ENCODE data around the gene CIBAR2.

The CIBAR2 gene

DNA sequence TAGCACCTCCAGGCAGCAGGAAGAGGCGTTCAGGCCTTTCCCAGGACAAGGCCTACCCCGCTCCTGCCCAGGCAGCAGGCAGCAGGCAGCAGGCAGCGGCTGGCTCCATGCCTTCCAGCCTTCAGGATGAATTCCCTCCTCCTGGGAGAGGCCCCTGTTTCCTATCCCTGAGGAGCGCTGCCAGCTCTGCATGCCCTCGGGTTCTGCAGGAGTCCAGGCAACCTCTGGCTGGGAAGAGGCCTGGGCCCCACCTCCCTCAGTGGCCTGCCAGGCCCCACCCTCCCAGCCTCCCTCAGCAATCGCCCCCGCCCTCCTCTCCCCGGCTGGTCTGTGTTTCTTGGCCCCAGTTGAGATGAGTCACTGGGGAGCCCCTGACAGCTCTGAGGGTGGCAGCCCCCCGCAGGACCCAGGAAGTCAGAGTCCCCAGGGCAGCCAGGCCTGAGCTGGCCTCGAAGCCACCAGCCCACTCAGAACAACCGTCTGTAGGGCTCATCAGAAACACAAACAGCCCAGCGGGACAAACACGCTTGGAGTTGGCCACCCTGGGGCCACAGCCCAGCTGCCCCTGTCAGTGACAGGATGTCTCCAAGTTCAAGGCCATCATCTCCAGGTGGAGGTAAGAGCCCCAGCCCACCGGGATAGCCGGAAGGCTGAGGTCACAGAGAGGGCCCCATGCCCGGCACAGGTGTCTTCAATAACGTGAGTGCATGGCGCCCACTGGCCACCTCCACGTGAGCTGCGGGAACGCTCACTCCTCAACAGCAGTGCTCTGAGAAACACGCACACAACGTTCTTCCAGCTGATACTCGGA, 39.5 kb upstream of the CIBAR2 start:
- Histone ChIP-seq H3K4me3 (ENCODE audit: low read length) (no peak overlapping the region), H3K36me3 (ENCODE audit: control insufficient read depth, low read depth, low read length) (no peaks in the 10 kb centered on the region), H3K9ac (ENCODE audit: low read length) (no peak overlapping the region), H3K9me3 (ENCODE audit: control insufficient read depth, low read depth, low read length) (no peaks in the 10 kb centered on the region), H3K4me1 (ENCODE audit: control insufficient read depth, low read depth, low read length) (no peaks in the 10 kb centered on the region), H3K27ac (ENCODE audit: low read length) (no peak overlapping the region), H3K27me3 (ENCODE audit: control insufficient read depth, insufficient read depth, low read length) (no peaks in the 10 kb centered on the region)

DNA sequence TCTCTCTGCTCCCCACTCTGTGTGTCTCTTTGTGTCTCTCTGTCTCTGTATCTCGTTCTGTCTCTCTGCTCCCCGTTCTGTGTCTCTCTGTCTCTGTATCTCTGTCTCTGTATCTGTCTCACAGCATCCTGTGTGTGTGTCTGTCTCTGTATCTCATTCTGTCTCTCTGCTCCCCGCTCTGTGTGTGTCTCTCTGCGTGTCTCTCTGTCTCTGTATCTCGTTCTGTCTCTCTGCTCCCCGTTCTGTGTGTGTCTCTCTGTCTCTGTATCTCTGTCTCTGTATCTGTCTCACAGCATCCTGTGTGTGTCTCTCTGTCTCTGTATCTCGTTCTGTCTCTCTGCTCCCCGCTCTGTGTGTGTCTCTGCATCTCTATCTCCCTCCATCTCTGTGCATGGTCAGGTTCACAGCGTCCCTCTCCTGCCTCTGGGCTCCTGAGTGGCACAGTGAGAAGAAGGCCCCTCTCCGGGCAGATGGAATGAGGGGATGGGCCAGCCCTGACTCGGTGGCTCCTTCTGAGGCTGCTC, 38.9 kb upstream of the CIBAR2 start:
- no peaks in the 10 kb centered on the region for H3K9me3 ChIP-seq (ENCODE audit: control insufficient read depth, low read depth, low read length)
- H3K27me3 ChIP-seq (ENCODE audit: control insufficient read depth, insufficient read depth, low read length), result no peaks in the 10 kb centered on the region
- H3K27ac ChIP-seq (ENCODE audit: low read length), result no peak overlapping the region
- no peak overlapping the region for H3K4me3 ChIP-seq (ENCODE audit: low read length)
- H3K9ac ChIP-seq (ENCODE audit: low read length), result no peak overlapping the region
- H3K4me1 ChIP-seq (ENCODE audit: control insufficient read depth, low read depth, low read length), result no peaks in the 10 kb centered on the region
- H3K36me3 ChIP-seq (ENCODE audit: control insufficient read depth, low read depth, low read length), result no peaks in the 10 kb centered on the region

GRCh38 chr16:85150331-85150940, 38.2 kb upstream of the CIBAR2 start:
- Histone ChIP-seq H3K9me3 (ENCODE audit: control insufficient read depth, low read depth, low read length) (no peaks in the 10 kb centered on the region), H3K36me3 (ENCODE audit: control insufficient read depth, low read depth, low read length) (no peaks in the 10 kb centered on the region), H3K4me1 (ENCODE audit: control insufficient read depth, low read depth, low read length) (no peaks in the 10 kb centered on the region), H3K9ac (ENCODE audit: low read length) (no peak overlapping the region), H3K27me3 (ENCODE audit: control insufficient read depth, insufficient read depth, low read length) (no peaks in the 10 kb centered on the region), H3K4me3 (ENCODE audit: low read length) (no peak overlapping the region), H3K27ac (ENCODE audit: low read length) (no peak overlapping the region)

GRCh38 chr16:85149776-85150175, 37.5 kb upstream of the CIBAR2 start:
- H3K4me3 ChIP-seq (ENCODE audit: low read length), result no peak overlapping the region
- no peaks in the 10 kb centered on the region for H3K27me3 ChIP-seq (ENCODE audit: control insufficient read depth, insufficient read depth, low read length)
- H3K4me1 ChIP-seq (ENCODE audit: control insufficient read depth, low read depth, low read length), result no peaks in the 10 kb centered on the region
- H3K9ac ChIP-seq (ENCODE audit: low read length), result no peak overlapping the region
- H3K27ac ChIP-seq (ENCODE audit: low read length), result no peak overlapping the region
- no peaks in the 10 kb centered on the region for H3K36me3 ChIP-seq (ENCODE audit: control insufficient read depth, low read depth, low read length)
- no peaks in the 10 kb centered on the region for H3K9me3 ChIP-seq (ENCODE audit: control insufficient read depth, low read depth, low read length)

GRCh38 chr16:85148931-85149330, 36.7 kb upstream of the CIBAR2 start:
- Histone ChIP-seq H3K4me3 (ENCODE audit: low read length) (no peak overlapping the region), H3K36me3 (ENCODE audit: control insufficient read depth, low read depth, low read length) (no peaks in the 10 kb centered on the region), H3K27me3 (ENCODE audit: control insufficient read depth, insufficient read depth, low read length) (no peaks in the 10 kb centered on the region), H3K9ac (ENCODE audit: low read length) (no peak overlapping the region), H3K9me3 (ENCODE audit: control insufficient read depth, low read depth, low read length) (no peaks in the 10 kb centered on the region), H3K4me1 (ENCODE audit: control insufficient read depth, low read depth, low read length) (no peaks in the 10 kb centered on the region), H3K27ac (ENCODE audit: low read length) (no peak overlapping the region)

DNA sequence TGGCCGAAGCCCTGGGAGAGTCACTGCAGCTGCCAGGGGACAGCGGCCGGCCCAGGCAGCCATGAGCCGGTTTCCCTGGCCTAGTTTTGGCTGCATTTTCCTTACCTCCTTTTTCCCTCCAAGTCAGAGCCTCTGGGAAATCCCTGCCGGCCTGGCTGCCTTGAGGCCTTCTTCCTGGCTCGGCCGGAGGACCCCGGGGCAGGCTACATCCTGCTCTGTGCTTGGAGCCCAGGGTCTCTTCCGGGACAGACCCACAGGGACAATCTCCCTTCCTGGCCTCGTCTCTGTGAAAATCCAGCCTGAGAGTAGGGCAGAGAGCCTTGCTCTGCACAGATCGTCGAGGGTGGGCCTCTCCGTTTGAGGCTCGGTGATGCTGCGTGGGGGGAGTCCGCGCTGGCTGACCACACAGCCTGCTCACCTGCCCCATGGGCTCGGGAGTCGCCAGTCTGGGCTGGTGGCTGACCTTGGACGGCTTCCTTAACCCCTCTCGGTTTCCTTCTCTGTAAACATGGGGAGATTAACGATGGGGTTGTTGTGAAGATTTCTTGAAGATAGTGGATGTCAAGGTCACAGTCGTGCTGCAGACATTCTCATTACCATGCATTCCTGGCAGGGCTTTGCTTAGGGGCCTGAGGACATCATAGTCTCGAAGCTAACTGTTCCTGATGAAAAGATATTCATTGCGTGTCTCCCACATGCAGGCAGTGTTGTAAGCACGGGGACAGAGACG, 34.8 kb upstream of the CIBAR2 start:
- no peak overlapping the region for H3K4me3 ChIP-seq (ENCODE audit: low read length)
- H3K9me3 ChIP-seq (ENCODE audit: control insufficient read depth, low read depth, low read length), result no peaks in the 10 kb centered on the region
- H3K27ac ChIP-seq (ENCODE audit: low read length), result no peak overlapping the region
- no peaks in the 10 kb centered on the region for H3K36me3 ChIP-seq (ENCODE audit: control insufficient read depth, low read depth, low read length)
- no peaks in the 10 kb centered on the region for H3K4me1 ChIP-seq (ENCODE audit: control insufficient read depth, low read depth, low read length)
- no peak overlapping the region for H3K9ac ChIP-seq (ENCODE audit: low read length)
- no peaks in the 10 kb centered on the region for H3K27me3 ChIP-seq (ENCODE audit: control insufficient read depth, insufficient read depth, low read length)

DNA sequence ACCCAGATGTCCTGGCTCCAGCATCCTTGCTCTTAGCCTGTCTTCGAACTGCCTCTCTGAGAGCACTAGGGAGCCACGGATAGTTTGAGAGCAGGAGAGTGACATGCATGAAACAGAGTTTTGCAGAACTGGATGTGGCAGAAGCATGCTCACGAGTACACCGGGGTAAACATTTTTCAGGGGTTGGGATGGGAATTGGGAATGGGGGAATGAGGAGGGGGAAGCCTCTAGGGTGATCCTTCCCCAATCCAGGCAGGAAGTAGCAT, 34.2 kb upstream of the CIBAR2 start:
- Histone ChIP-seq H3K27ac (ENCODE audit: low read length) (no peak overlapping the region), H3K9me3 (ENCODE audit: control insufficient read depth, low read depth, low read length) (no peaks in the 10 kb centered on the region), H3K27me3 (ENCODE audit: control insufficient read depth, insufficient read depth, low read length) (no peaks in the 10 kb centered on the region), H3K36me3 (ENCODE audit: control insufficient read depth, low read depth, low read length) (no peaks in the 10 kb centered on the region), H3K4me3 (ENCODE audit: low read length) (no peak overlapping the region), H3K4me1 (ENCODE audit: control insufficient read depth, low read depth, low read length) (no peaks in the 10 kb centered on the region), H3K9ac (ENCODE audit: low read length) (no peak overlapping the region)

GRCh38 chr16:85145734-85146531, 33.7 kb upstream of the CIBAR2 start:
- no peaks in the 10 kb centered on the region for H3K4me1 ChIP-seq (ENCODE audit: control insufficient read depth, low read depth, low read length)
- no peak overlapping the region for H3K4me3 ChIP-seq (ENCODE audit: low read length)
- H3K27ac ChIP-seq (ENCODE audit: low read length), result no peak overlapping the region
- no peaks in the 10 kb centered on the region for H3K36me3 ChIP-seq (ENCODE audit: control insufficient read depth, low read depth, low read length)
- no peaks in the 10 kb centered on the region for H3K27me3 ChIP-seq (ENCODE audit: control insufficient read depth, insufficient read depth, low read length)
- H3K9ac ChIP-seq (ENCODE audit: low read length), result no peak overlapping the region
- H3K9me3 ChIP-seq (ENCODE audit: control insufficient read depth, low read depth, low read length), result no peaks in the 10 kb centered on the region

- Histone ChIP-seq H3K9me3 (ENCODE audit: control insufficient read depth, low read depth, low read length) (no peaks in the 10 kb centered on the region), H3K27ac (ENCODE audit: low read length) (no peak overlapping the region), H3K4me1 (ENCODE audit: control insufficient read depth, low read depth, low read length) (no peaks in the 10 kb centered on the region), H3K9ac (ENCODE audit: low read length) (no peak overlapping the region), H3K36me3 (ENCODE audit: control insufficient read depth, low read depth, low read length) (no peaks in the 10 kb centered on the region), H3K4me3 (ENCODE audit: low read length) (no peak overlapping the region), H3K27me3 (ENCODE audit: control insufficient read depth, insufficient read depth, low read length) (no peaks in the 10 kb centered on the region)
These were observed 32.9 kb upstream of the CIBAR2 start for GRCh38 chr16:85145188-85145587.

DNA sequence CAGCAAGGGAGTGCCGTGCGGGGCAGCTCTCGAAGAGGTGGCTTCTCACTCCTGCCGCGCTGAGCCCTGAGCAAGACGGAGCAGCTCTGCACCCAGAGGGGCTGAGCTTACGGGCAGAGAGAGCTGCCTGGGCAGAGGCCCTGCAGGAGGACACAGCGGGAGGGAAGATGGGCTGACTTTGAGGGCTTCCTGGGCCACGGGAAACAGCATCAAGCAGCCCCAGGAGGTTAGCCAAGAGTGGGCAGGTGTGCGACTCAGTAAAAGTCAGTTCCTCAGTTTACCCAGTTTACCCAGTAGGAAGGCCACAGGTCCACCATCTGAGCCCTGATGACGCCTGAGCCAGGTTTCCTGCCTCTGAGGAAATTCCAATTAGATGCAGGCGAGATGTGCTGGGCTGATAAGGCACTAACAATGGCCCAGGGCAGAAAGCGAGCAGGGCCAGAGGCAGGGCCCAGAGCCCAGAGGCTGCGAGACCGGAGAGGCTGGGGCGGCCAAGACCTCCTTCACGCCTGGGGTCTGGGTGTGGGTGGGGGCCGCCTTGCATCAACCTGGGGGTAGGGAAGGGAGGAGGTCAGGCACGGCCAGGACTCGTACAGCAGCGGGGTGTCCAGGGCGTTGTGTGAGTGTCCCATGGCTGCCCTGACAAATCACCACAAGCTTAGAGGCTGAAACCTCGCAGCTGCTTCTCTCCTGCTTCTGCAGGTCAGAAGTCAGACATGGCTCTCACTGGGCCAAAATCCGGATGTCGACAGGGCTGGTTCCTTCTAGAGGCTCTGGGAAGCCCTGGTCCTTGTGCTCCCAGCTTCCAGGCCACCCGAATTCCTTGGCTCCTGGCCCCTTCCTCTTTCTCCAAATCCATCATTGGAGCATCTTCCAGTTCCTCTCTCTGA, 32.0 kb upstream of the CIBAR2 start:
- Histone ChIP-seq H3K36me3 (ENCODE audit: control insufficient read depth, low read depth, low read length) (no peaks in the 10 kb centered on the region), H3K9me3 (ENCODE audit: control insufficient read depth, low read depth, low read length) (no peaks in the 10 kb centered on the region), H3K9ac (ENCODE audit: low read length) (no peak overlapping the region), H3K4me3 (ENCODE audit: low read length) (no peak overlapping the region), H3K27ac (ENCODE audit: low read length) (no peak overlapping the region), H3K27me3 (ENCODE audit: control insufficient read depth, insufficient read depth, low read length) (no peaks in the 10 kb centered on the region), H3K4me1 (ENCODE audit: control insufficient read depth, low read depth, low read length) (no peaks in the 10 kb centered on the region)

Data from iPS-18a (cell line).